Thyroid gland (tissue), 4 donors: ENCODE data around the gene SCARB1.

Source experiments
- CTCF ChIP-seq, 6 experiments: fragments of 200-600 bp in 3 of 6; fragments of 450-650 bp in 3 of 6; sonication (generic) in 3 of 6; IDR thresholded peaks; one replicate each; pipeline ENCODE4 v1.5.1; 2016 to 2019; ENCODE audit warnings: antibody characterized with exemption in 6 of 6, mild to moderate bottlenecking in 2 of 6, inconsistent platforms in 1 of 6, moderate library complexity in 1 of 6
- POLR2A ChIP-seq, 2 donors: fragments of 450-650 bp; IDR thresholded peaks; one replicate each; pipeline ENCODE4 v1.6.1; 2017; ENCODE audit warnings: antibody characterized with exemption in 2 of 2, mild to moderate bottlenecking in 2 of 2, moderate library complexity in 1 of 2

DNA sequence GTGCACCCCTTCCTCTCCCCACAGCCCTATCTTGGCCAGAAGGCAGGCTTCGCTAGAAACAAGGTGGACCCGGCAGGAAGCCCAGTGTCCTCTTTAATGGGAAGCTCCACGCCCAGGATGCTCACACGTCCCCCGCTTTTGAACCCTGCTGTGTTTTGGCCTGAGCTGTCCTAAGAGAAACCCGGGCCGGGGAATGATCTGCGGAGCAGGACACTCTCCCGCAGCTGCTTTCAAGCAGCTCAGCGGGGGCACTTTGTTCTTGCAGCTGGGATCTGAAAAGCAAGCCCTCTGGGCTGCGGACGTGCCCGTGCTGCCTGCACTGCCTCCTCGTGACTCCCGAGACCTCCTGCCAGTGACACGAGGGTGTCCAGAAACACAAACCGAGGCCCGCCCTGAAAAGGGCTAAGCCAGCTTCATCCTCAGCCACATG lies 30.0 kb downstream of the SCARB1 start:
- TF ChIP-seq CTCF (IDR thresholded peaks at IDR 0.05) (no peak), POLR2A (IDR thresholded peaks at IDR 0.05) (no peak)
